Spleen (tissue), 11 donors: ENCODE data around the gene TBCD. TPM values are rescaled to one million over a fixed set of nuclear protein-coding genes. Genes with fewer than 3 reads are reported as not detected.

ENCODE experiments used
- DNase-seq: peaks from one replicate; pipeline ENCODE4 v3.0.0-alpha.2; 2020
- H3K27ac ChIP-seq, 8 donors: fragments of 200-600 bp; sonication (generic) in 7 of 8; 1 replicate in 4 of 8; 2 replicates in 4 of 8; pipeline versions ENCODE4 v1.5.0 to v1.8.0; 2016 to 2021; ENCODE audit warnings: inconsistent platforms in 4 of 8, mild to moderate bottlenecking in 4 of 8, moderate library complexity in 1 of 8
- H3K27me3 ChIP-seq, 7 donors: fragments of 200-600 bp; sonication (generic) in 6 of 7; replicated peaks in 1 of 7; 1 replicate in 4 of 7; 2 replicates in 3 of 7; pipeline versions ENCODE4 v1.5.0 to v1.8.0; 2016 to 2021; ENCODE audit warnings: inconsistent platforms in 3 of 7, mild to moderate bottlenecking in 1 of 7
- H3K36me3 ChIP-seq, 6 donors: fragments of 200-600 bp; sonication (generic) in 5 of 6; 1 replicate in 4 of 6; 2 replicates in 2 of 6; pipeline versions ENCODE4 v1.5.0 to v1.8.0; 2016 to 2021; ENCODE audit warnings: inconsistent platforms in 2 of 6
- H3K4me1 ChIP-seq, 6 donors: fragments of 200-600 bp; sonication (generic) in 5 of 6; 1 replicate in 3 of 6; 2 replicates in 3 of 6; pipeline versions ENCODE4 v1.5.0 to v1.8.0; 2016 to 2021; ENCODE audit warnings: inconsistent platforms in 3 of 6
- H3K4me3 ChIP-seq, 8 donors: fragments of 200-600 bp; sonication (generic) in 7 of 8; 1 replicate in 4 of 8; 2 replicates in 4 of 8; pipeline versions ENCODE4 v1.5.0 to v1.8.0; 2016 to 2021; ENCODE audit warnings: inconsistent platforms in 4 of 8, mild to moderate bottlenecking in 4 of 8, moderate library complexity in 2 of 8
- H3K9me3 ChIP-seq, 8 donors: fragments of 200-600 bp; sonication (generic) in 7 of 8; 1 replicate in 4 of 8; 2 replicates in 4 of 8; pipeline versions ENCODE4 v1.5.0 to v1.8.0; 2016 to 2021; ENCODE audit warnings: inconsistent platforms in 4 of 8
- CTCF ChIP-seq, 11 experiments: fragments of 200-600 bp in 7 of 11; fragments of 450-650 bp in 4 of 11; sonication (generic) in 4 of 11; IDR thresholded peaks in 8 of 11; conservative IDR thresholded peaks in 3 of 11; 1 replicate in 7 of 11; 2 replicates in 4 of 11; pipeline versions ENCODE4 v1.4.0 to v1.8.0; 2016 to 2021; ENCODE audit warnings: antibody characterized with exemption in 11 of 11, inconsistent platforms in 4 of 11, mild to moderate bottlenecking in 1 of 11
- POLR2A ChIP-seq, 3 donors: fragments of 450-650 bp; IDR thresholded peaks; one replicate each; pipeline ENCODE4 v1.5.1; 2017; ENCODE audit warnings: antibody characterized with exemption in 3 of 3, mild to moderate bottlenecking in 1 of 3
- POLR2AphosphoS5 ChIP-seq, 3 donors: sonication (generic); formaldehyde crosslinking; IDR thresholded peaks; one replicate each; pipeline ENCODE4 v1.5.1; 2017; ENCODE audit warnings: antibody characterized with exemption in 3 of 3
- WGBS, 5 donors: extraction: QIAGEN DNeasy Blood & Tissue Kit in 3 of 5; methylation state at CpG; one replicate each; pipeline versions ENCODE4 v1.1.5 to v1.1.7; 2013 to 2018; 5-methylcytosine and 5-hydroxymethylcytosine counted together
- intact Hi-C: fragments of 100-400 bp; cut with DNase I; formaldehyde crosslinking; loops from one replicate; pipeline ENCODE4 v1.15.0; 2023; ENCODE audit warnings: low total_unique reads
- polyA plus RNA-seq, 3 donors: library from polyadenylated mRNA; stranded (reverse); fragments of 200-250 nt; gene quantifications; one replicate each; pipeline ENCODE4 v1.2.1, GENCODE V29; 2013
- total RNA-seq, 7 donors: library from RNA; depleted of rRNA in 3 of 7; stranded (reverse); fragments of >200 nt in 3 of 7; fragmentation: NEBNext Ultra II Directional in 4 of 7; extraction: Animal tissue kit (Norgen Biotek cat#: 25700) in 4 of 7; gene quantifications; one replicate each; pipeline versions ENCODE4 v1.1.0 to v1.2.1, GENCODE V29; 2016 to 2021
- donor health status: healthy with polysubstance abuse.
- donor health status: DM: no; HTN: no; CAD: no; lungs with moderate emphysema.
- donor health status: DM: no; HTN: no; CAD: no.
- donor health status: Bipolar disorder and iron deficiency.
- donor health status: healthy.
- donor health status: DM: no; HTN: no; CAD: no.
- donor health status: DM: yes; HTN: yes; CAD: no.

Gene TBCD
- total and polyA plus RNA-seq, 10 donors: 55.6 to 207 (median 108) TPM

GRCh38 chr17:82943339-82943738 lies 191.5 kb downstream of the TBCD start:
- Histone ChIP-seq H3K4me3 (no peak overlapping the region), H3K36me3 (peaks cover 0 to 96% (median 66%) of the 10 kb centered on the region in 6 donors), H3K9me3 (peaks cover 8 to 52% (median 38%) of the 10 kb centered on the region in 8 donors), H3K4me1 (no peaks in the 10 kb centered on the region), H3K27me3 (no peaks in the 10 kb centered on the region), H3K27ac (no peak overlapping the region)
- TF ChIP-seq CTCF (IDR thresholded peaks at IDR 0.05 in 8 of 11, conservative IDR thresholded peaks at IDR 0.05 in 3 of 11) (no peak), POLR2A (IDR thresholded peaks at IDR 0.05) (no peak), POLR2AphosphoS5 (IDR thresholded peaks at IDR 0.05) (no peak)
- intact Hi-C loops: no loop called here
- DNase-seq: peak; percentile 20
- 87 to 99% (median 97%) methylated on average over 6 to 7 of the region's 7 CpGs for WGBS, 5 donors

GRCh38 chr17:82943751-82944150 lies 191.9 kb downstream of the TBCD start:
- 90 to 98% (median 92%) methylated on average over 7 to 8 of the region's 8 CpGs for WGBS, 5 donors
- peak; percentile 45 for DNase-seq
- TF ChIP-seq POLR2A (IDR thresholded peaks at IDR 0.05): no peak
- TF ChIP-seq CTCF (IDR thresholded peaks at IDR 0.05 in 8 of 11, conservative IDR thresholded peaks at IDR 0.05 in 3 of 11): no peak
- TF ChIP-seq POLR2AphosphoS5 (IDR thresholded peaks at IDR 0.05): no peak
- Histone ChIP-seq H3K4me1 (no peaks in the 10 kb centered on the region), H3K4me3 (no peak overlapping the region), H3K36me3 (peaks cover 0 to 92% (median 64%) of the 10 kb centered on the region in 6 donors), H3K27ac (no peak overlapping the region), H3K27me3 (no peaks in the 10 kb centered on the region), H3K9me3 (peaks cover 8 to 52% (median 38%) of the 10 kb centered on the region in 8 donors)
- intact Hi-C loops: no loop called here

- intact Hi-C loops: no loop called here
- no peak overlapping the region for H3K27ac ChIP-seq
- peaks cover 8 to 52% (median 38%) of the 10 kb centered on the region in 8 donors for H3K9me3 ChIP-seq
- no peak for DNase-seq
- no peaks in the 10 kb centered on the region for H3K4me1 ChIP-seq
- peaks cover 0 to 91% (median 54%) of the 10 kb centered on the region in 6 donors for H3K36me3 ChIP-seq
- no peak overlapping the region for H3K4me3 ChIP-seq
- no peaks in the 10 kb centered on the region for H3K27me3 ChIP-seq
- TF ChIP-seq CTCF (IDR thresholded peaks at IDR 0.05 in 8 of 11, conservative IDR thresholded peaks at IDR 0.05 in 3 of 11): no peak
- no peak for TF ChIP-seq POLR2A (IDR thresholded peaks at IDR 0.05)
- TF ChIP-seq POLR2AphosphoS5 (IDR thresholded peaks at IDR 0.05): no peak
Measured at GRCh38 chr17:82944990-82945389, 193.1 kb downstream of the TBCD start.

GRCh38 chr17:82946081-82946480 lies 194.2 kb downstream of the TBCD start:
- intact Hi-C loops: no loop called here
- TF ChIP-seq CTCF (IDR thresholded peaks at IDR 0.05 in 8 of 11, conservative IDR thresholded peaks at IDR 0.05 in 3 of 11) (no peak), POLR2AphosphoS5 (IDR thresholded peaks at IDR 0.05) (no peak), POLR2A (IDR thresholded peaks at IDR 0.05) (no peak)
- Histone ChIP-seq H3K4me1 (no peaks in the 10 kb centered on the region), H3K9me3 (peaks cover 8 to 52% (median 38%) of the 10 kb centered on the region in 8 donors), H3K4me3 (no peak overlapping the region), H3K27me3 (no peaks in the 10 kb centered on the region), H3K36me3 (peaks cover 0 to 91% (median 44%) of the 10 kb centered on the region in 6 donors), H3K27ac (no peak overlapping the region)
- no peak for DNase-seq
